Measurements from ENCODE around the gene CNPY1. TPM values are rescaled to one million over a fixed set of nuclear protein-coding genes. Genes with fewer than 3 reads are reported as not detected.
"Not testable (repeated sequence)": the region's sequence is repeated elsewhere in the genome, so short reads cannot be mapped to it uniquely, and the experiment has no call there.

Gene CNPY1
- total RNA-seq, 1 donor from 2014 or later = not detected

- no peak overlapping the region for H3K4me3 Mint-ChIP-seq (ENCODE audit: unreplicated experiment)
- no peak for DNase-seq (ENCODE audit: extremely low spot score, unreplicated experiment)
- no peaks in the 10 kb centered on the region for H3K4me1 Mint-ChIP-seq (ENCODE audit: unreplicated experiment)
- peaks cover 8% of the 10 kb centered on the region for H3K27me3 Mint-ChIP-seq (ENCODE audit: unreplicated experiment)
- H3K36me3 Mint-ChIP-seq (ENCODE audit: unreplicated experiment) = no peaks in the 10 kb centered on the region
- TF ChIP-seq CTCF (IDR thresholded peaks at IDR 0.05) = no peak
- no peaks in the 10 kb centered on the region for H3K9me3 Mint-ChIP-seq (ENCODE audit: unreplicated experiment)
- H3K27ac Mint-ChIP-seq (ENCODE audit: unreplicated experiment) = no peak overlapping the region
Observed at GRCh38 chr7:155568333-155568660, 21.9 kb upstream of the CNPY1 start.

GRCh38 chr7:155567646-155568332, 21.4 kb upstream of the CNPY1 start:
- Mint-ChIP-seq H3K27ac (ENCODE audit: unreplicated experiment) (no peak overlapping the region), H3K27me3 (ENCODE audit: unreplicated experiment) (peaks cover 7% of the 10 kb centered on the region), H3K9me3 (ENCODE audit: unreplicated experiment) (no peaks in the 10 kb centered on the region), H3K36me3 (ENCODE audit: unreplicated experiment) (no peaks in the 10 kb centered on the region), H3K4me1 (ENCODE audit: unreplicated experiment) (no peaks in the 10 kb centered on the region), H3K4me3 (ENCODE audit: unreplicated experiment) (no peak overlapping the region)
- no peak for TF ChIP-seq CTCF (IDR thresholded peaks at IDR 0.05)
- no peak for DNase-seq (ENCODE audit: extremely low spot score, unreplicated experiment)

GRCh38 chr7:155566011-155566836, 19.9 kb upstream of the CNPY1 start:
- Mint-ChIP-seq H3K9me3 (ENCODE audit: unreplicated experiment) (no peaks in the 10 kb centered on the region), H3K27ac (ENCODE audit: unreplicated experiment) (no peak overlapping the region), H3K4me3 (ENCODE audit: unreplicated experiment) (no peak overlapping the region), H3K27me3 (ENCODE audit: unreplicated experiment) (peaks cover 6% of the 10 kb centered on the region), H3K4me1 (ENCODE audit: unreplicated experiment) (no peaks in the 10 kb centered on the region), H3K36me3 (ENCODE audit: unreplicated experiment) (no peaks in the 10 kb centered on the region)
- no peak for TF ChIP-seq CTCF (IDR thresholded peaks at IDR 0.05)
- no peak for DNase-seq (ENCODE audit: extremely low spot score, unreplicated experiment)

- DNase-seq (ENCODE audit: extremely low spot score, unreplicated experiment) = no peak
- H3K4me1 Mint-ChIP-seq (ENCODE audit: unreplicated experiment) = no peaks in the 10 kb centered on the region
- H3K4me3 Mint-ChIP-seq (ENCODE audit: unreplicated experiment) = no peak overlapping the region
- no peak for TF ChIP-seq CTCF (IDR thresholded peaks at IDR 0.05)
- H3K27me3 Mint-ChIP-seq (ENCODE audit: unreplicated experiment) = peaks cover 6% of the 10 kb centered on the region
- no peak overlapping the region for H3K27ac Mint-ChIP-seq (ENCODE audit: unreplicated experiment)
- no peaks in the 10 kb centered on the region for H3K36me3 Mint-ChIP-seq (ENCODE audit: unreplicated experiment)
- no peaks in the 10 kb centered on the region for H3K9me3 Mint-ChIP-seq (ENCODE audit: unreplicated experiment)
Observed at GRCh38 chr7:155565596-155565995, 19.2 kb upstream of the CNPY1 start.

GRCh38 chr7:155562976-155563375, 16.6 kb upstream of the CNPY1 start:
- H3K27me3 Mint-ChIP-seq (ENCODE audit: unreplicated experiment) = peaks cover 11% of the 10 kb centered on the region
- DNase-seq (ENCODE audit: extremely low spot score, unreplicated experiment); H3K9me3 Mint-ChIP-seq (ENCODE audit: unreplicated experiment); H3K36me3 Mint-ChIP-seq (ENCODE audit: unreplicated experiment); H3K27ac Mint-ChIP-seq (ENCODE audit: unreplicated experiment); H3K4me1 Mint-ChIP-seq (ENCODE audit: unreplicated experiment); H3K4me3 Mint-ChIP-seq (ENCODE audit: unreplicated experiment): not testable (repeated sequence)

Data from osteocyte (in vitro differentiated cells).